Heart right ventricle (tissue), 16 donors: Measurements from ENCODE around the gene DPF3. TPM values are rescaled to one million over a fixed set of nuclear protein-coding genes. Genes with fewer than 3 reads are reported as not detected.

Source experiments
- ATAC-seq, 8 donors: fragments of 200-7000 bp; cut with Tn5 transposase; one replicate each; pipeline ENCODE4 v1.9.1; 2020; ENCODE audit warnings: mild to moderate bottlenecking in 8 of 8, moderate library complexity in 8 of 8, moderate number of reproducible peaks in 1 of 8
- DNase-seq, 2 donors: peaks; one replicate each; pipeline ENCODE4 v3.0.0-alpha.2; 2020
- H3K27ac ChIP-seq, 10 donors: fragments of 200-600 bp; sonication (generic) in 2 of 10; one replicate each; pipeline versions ENCODE4 v1.5.0 to v1.8.0; 2020 to 2022; ENCODE audit warnings: mild to moderate bottlenecking in 3 of 10
- H3K27me3 ChIP-seq, 7 donors: fragments of 200-600 bp; one replicate each; pipeline ENCODE4 v1.8.0; 2021 to 2022; ENCODE audit warnings: mild to moderate bottlenecking in 2 of 7
- H3K36me3 ChIP-seq, 9 donors: fragments of 200-600 bp; sonication (generic) in 1 of 9; one replicate each; pipeline versions ENCODE4 v1.5.0 to v1.8.0; 2020 to 2022; ENCODE audit warnings: mild to moderate bottlenecking in 2 of 9
- H3K4me1 ChIP-seq, 9 donors: fragments of 200-600 bp; sonication (generic) in 1 of 9; one replicate each; pipeline versions ENCODE4 v1.5.0 to v1.8.0; 2020 to 2022; ENCODE audit warnings: mild to moderate bottlenecking in 4 of 9
- H3K4me3 ChIP-seq, 10 donors: fragments of 200-600 bp; sonication (generic) in 2 of 10; one replicate each; pipeline versions ENCODE4 v1.5.0 to v1.8.0; 2020 to 2022; ENCODE audit warnings: mild to moderate bottlenecking in 7 of 10, moderate library complexity in 2 of 10
- H3K9me3 ChIP-seq, 11 donors: fragments of 200-600 bp in 10 of 11; sonication (generic) in 2 of 11; one replicate each; pipeline versions ENCODE4 v1.5.0 to v1.8.0; 2013 to 2022; ENCODE audit warnings: mild to moderate bottlenecking in 2 of 11, control low read depth in 1 of 11, moderate library complexity in 1 of 11
- CTCF ChIP-seq, 9 donors: fragments of 200-600 bp; sonication (generic) in 2 of 9; IDR thresholded peaks; one replicate each; pipeline versions ENCODE4 v1.5.0 to v1.8.0; 2021 to 2022; ENCODE audit warnings: antibody characterized with exemption in 9 of 9, mild to moderate bottlenecking in 5 of 9, moderate library complexity in 1 of 9
- WGBS, 2 donors: extraction: QIAGEN DNeasy Blood & Tissue Kit; methylation state at CpG; one replicate each; pipeline ENCODE4 v1.1.7; 2013; ENCODE audit warnings: inconsistent platforms in 1 of 2; 5-methylcytosine and 5-hydroxymethylcytosine counted together
- intact Hi-C, 10 donors: fragments of 100-400 bp; cut with DNase I; formaldehyde crosslinking; loops; one replicate each; pipeline versions ENCODE4 v1.11.1 to v1.14.2; 2022
- polyA plus RNA-seq, 2 donors: library from polyadenylated mRNA; stranded (reverse); fragments of 200-250 nt; gene quantifications; one replicate each; pipeline ENCODE4 v1.2.3, GENCODE V29; 2013
- total RNA-seq, 10 donors: library from RNA; stranded (reverse); fragmentation: NEBNext Ultra II Directional in 3 of 10; extraction: Animal tissue kit (Norgen Biotek cat#: 25700) in 3 of 10; gene quantifications; one replicate each; pipeline versions ENCODE4 v1.2.1 to v1.2.4, GENCODE V29; 2021 to 2023
- donor health status: Arrhythmogenic right ventricular cardiomyopathy.
- donor health status: ischemic (EF 13 %, LVEDD 7.1; RV severe dilation, severe dysfunction).
- donor health status: healthy with polysubstance abuse.
- donor health status: DM: no; HTN: yes; CAD: no.
- donor health status: DM: no; HTN: no; CAD: no.
- donor health status: ischemic (EF 25% LVEDD 6.9; RV normal size, moderate dysfunction).
- donor health status: ischemic (EF 25% LVEDD 5.7; RV mildly dilated, moderate dysfunction).
- donor health status: healthy.
- donor health status: DM: yes; HTN: yes; CAD: no.
- donor health status: Ischemic cardiomyopathy.
- donor health status: ischemic (EF 35%, LVEDD 5.7; RV mildly dilated, moderate dysfunction).
- donor health status: nonischemic (EF 11% LVEDD 7.7; RV severe dilation, severe dysfunction).
- donor health status: DM: yes; HTN: yes; CAD: no.
- donor health status: PGD.
- donor health status: ischemic (EF 29% LVEDD 5.4; RV normal size, mild dysfunction).
- donor health status: nonischemic (EF 23%, LVEDD 6.1; RV moderate dilation, normal function).

Gene DPF3
- total and polyA plus RNA-seq, 12 donors, result 3.8 to 52.3 (median 35.6) TPM

GRCh38 chr14:72901361-72901760, 7.5 kb upstream of the DPF3 start:
- intact Hi-C loops, result loop anchor here in 6 of 10 donors (5.0 to 10.0 kb wide), 6 partner anchors 157 to 384 kb away; no protein-coding TSS in a partner anchor
- peaks cover 0 to 19% (median 8%) of the 10 kb centered on the region in 7 donors for H3K27me3 ChIP-seq

GRCh38 chr14:72898448-72898847, 4.5 kb upstream of the DPF3 start:
- DNase-seq (no peak), ATAC-seq (no peak)
- no peak overlapping the region for H3K27ac ChIP-seq
- H3K36me3 ChIP-seq, result no peaks in the 10 kb centered on the region
- peaks cover 0 to 32% (median 8%) of the 10 kb centered on the region in 7 donors for H3K27me3 ChIP-seq
- intact Hi-C loops, result loop anchor here in 1 of 10 donors (10.0 kb wide), 1 partner anchor 74 kb away; no protein-coding TSS in a partner anchor
- TF ChIP-seq CTCF (IDR thresholded peaks at IDR 0.05), result no peak
- WGBS, 2 donors, result 59% methylated on average over 3 of the region's 3 CpGs
- peaks cover 0 to 19% (median 11%) of the 10 kb centered on the region in 9 donors for H3K4me1 ChIP-seq
- H3K4me3 ChIP-seq, result no peak overlapping the region
- H3K9me3 ChIP-seq, result no peaks in the 10 kb centered on the region

More at GRCh38 chr14:72901361-72901760, 7.5 kb upstream of the DPF3 start:
- no peaks in the 10 kb centered on the region for H3K36me3 ChIP-seq
- H3K27ac ChIP-seq, result peak overlapping the region in 1 of 10 donors; percentile 51
- ATAC-seq (peak in 1 of 8 donors; percentile 13), DNase-seq (no peak)
- H3K9me3 ChIP-seq, result no peaks in the 10 kb centered on the region
- H3K4me1 ChIP-seq, result peaks cover 0 to 10% (median 3%) of the 10 kb centered on the region in 9 donors
- H3K4me3 ChIP-seq, result no peak overlapping the region
- no peak for TF ChIP-seq CTCF (IDR thresholded peaks at IDR 0.05)
- 50 to 60% methylated on average over 3 of the region's 3 CpGs for WGBS, 2 donors

- intact Hi-C loops, result loop anchor here in 8 of 10 donors (2.0 to 10.0 kb wide), 6 partner anchors 62 to 178 kb away; no protein-coding TSS in a partner anchor
- DNase-seq (peak; percentile 21 to 29), ATAC-seq (peak in 7 of 8 donors; percentile 8 to 80 (median 58))
- peak overlapping the region; percentile 24 to 94 (median 87) for H3K4me3 ChIP-seq
- peak overlapping the region; percentile 65 to 87 (median 80) for H3K27ac ChIP-seq
- peaks cover 0 to 37% (median 27%) of the 10 kb centered on the region in 9 donors for H3K4me1 ChIP-seq
- no peaks in the 10 kb centered on the region for H3K9me3 ChIP-seq
- 1 to 5% methylated on average over 25 of the region's 25 CpGs for WGBS, 2 donors
- no peaks in the 10 kb centered on the region for H3K36me3 ChIP-seq
- TF ChIP-seq CTCF (IDR thresholded peaks at IDR 0.05), result no peak
- peaks cover 0 to 66% (median 19%) of the 10 kb centered on the region in 7 donors for H3K27me3 ChIP-seq
Observed at GRCh38 chr14:72894623-72895378, 900 bp upstream of the DPF3 start.

- TF ChIP-seq CTCF (IDR thresholded peaks at IDR 0.05), result no peak
- peak overlapping the region; percentile 65 to 87 (median 80) for H3K27ac ChIP-seq
- no peaks in the 10 kb centered on the region for H3K36me3 ChIP-seq
- peak overlapping the region; percentile 24 to 94 (median 87) for H3K4me3 ChIP-seq
- peaks cover 0 to 72% (median 19%) of the 10 kb centered on the region in 7 donors for H3K27me3 ChIP-seq
- WGBS, 2 donors, result 0% methylated on average over 11 of the region's 11 CpGs
- ATAC-seq, result no peak
- intact Hi-C loops, result loop anchor here in 8 of 10 donors (2.0 to 10.0 kb wide), 6 partner anchors 62 to 177 kb away; no protein-coding TSS in a partner anchor
- DNase-seq, result no peak
- peaks cover 0 to 41% (median 27%) of the 10 kb centered on the region in 9 donors for H3K4me1 ChIP-seq
- H3K9me3 ChIP-seq, result no peaks in the 10 kb centered on the region
Observed at GRCh38 chr14:72894323-72894622, 372 bp upstream of the DPF3 start.
